GM18526 (cell line): Measurements from ENCODE around the gene ZSCAN9.

Experiments used
- POLR2A ChIP-seq: IDR thresholded peaks from 3 replicates; pipeline ENCODE4 v1.6.1; 2011; ENCODE audit not compliant: insufficient read length; ENCODE audit errors: extremely low read depth

Gene ZSCAN9

DNA sequence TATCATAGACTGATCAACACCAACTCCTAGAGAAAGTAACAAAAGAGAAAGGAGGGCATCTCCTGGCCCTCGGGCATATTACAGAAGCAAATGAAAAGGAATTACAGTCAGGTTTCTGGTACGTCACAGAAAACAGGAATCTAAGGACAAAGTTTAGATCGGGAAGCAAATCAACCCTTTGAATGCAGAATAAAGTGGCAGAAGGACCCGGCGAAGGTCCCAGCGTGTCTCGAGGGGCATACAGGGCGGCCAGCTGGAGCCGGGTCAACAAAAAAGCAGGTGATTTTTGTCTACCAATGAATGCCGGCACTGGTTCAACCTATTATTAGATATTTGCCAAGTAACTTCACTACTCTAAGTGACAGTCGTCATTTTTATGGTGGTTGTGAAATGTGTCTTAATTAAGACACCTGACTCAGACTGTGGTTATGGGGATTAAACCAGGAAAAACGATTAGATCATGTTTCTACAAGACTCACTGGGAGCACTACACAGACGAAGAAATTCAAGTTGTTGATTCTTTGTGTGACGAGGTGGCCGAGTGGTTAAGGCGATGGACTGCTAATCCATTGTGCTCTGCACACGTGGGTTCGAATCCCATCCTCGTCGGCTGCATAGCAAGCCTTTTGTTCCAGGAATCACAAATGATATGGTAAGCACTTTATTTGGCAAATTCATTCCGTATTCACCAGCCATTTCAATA is 12.4 kb upstream of the ZSCAN9 start:
- no peak for TF ChIP-seq POLR2A

DNA sequence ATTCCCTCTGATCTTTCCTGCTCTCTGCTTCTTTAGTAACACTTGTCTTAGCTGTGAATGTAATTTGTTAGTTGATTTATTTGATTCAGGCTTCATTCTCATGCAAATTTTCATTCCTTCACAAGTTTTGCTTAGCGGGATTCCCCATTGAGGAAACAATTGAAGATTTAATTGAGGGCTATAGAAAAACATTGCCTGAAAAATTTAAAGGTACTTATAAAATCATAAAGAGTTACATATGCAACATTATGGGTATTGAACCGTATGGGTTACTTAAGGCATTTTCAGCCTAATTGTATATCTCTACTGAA is 11.9 kb upstream of the ZSCAN9 start:
- TF ChIP-seq POLR2A = no peak

DNA sequence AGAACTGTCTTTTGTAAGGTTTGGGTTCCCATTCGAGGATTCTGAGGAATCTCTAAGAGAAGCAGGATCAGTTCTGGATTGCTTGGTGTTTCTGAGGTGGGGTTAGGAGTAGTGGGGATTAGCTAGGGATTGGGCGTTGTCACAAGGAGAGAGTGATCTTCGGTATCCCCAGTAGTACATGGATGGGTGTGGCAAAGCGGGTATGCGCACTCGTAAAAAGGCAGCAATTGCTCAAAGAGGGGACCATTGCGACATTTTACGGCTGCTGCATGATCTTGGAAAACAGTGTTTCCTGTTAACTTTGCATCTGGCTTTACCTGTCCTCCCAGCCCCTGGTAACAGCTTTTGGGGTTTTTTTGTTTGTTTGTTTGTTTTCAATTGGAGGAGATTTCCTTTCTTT is 9.7 kb upstream of the ZSCAN9 start:
- TF ChIP-seq POLR2A = no peak

DNA sequence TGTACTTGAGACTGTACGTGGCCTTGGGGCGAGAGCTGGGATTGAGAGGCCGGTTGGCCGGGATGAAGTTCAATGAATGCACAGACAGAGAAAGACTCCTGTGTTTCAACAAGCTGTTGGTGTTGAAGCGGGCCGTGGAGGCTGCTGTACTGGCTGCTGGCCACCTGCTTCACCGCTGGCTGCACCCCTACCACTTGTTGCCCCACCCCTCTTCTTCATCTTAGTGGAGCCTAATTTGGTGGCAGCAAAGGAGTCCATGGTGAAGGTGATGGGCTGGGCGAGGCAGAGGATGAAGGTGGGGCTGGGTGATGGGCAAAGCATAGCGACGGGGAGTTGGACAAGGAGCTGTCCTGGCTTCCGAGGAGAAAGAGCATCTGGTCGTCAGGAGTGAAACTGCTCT is 7.2 kb upstream of the ZSCAN9 start:
- no peak for TF ChIP-seq POLR2A

DNA sequence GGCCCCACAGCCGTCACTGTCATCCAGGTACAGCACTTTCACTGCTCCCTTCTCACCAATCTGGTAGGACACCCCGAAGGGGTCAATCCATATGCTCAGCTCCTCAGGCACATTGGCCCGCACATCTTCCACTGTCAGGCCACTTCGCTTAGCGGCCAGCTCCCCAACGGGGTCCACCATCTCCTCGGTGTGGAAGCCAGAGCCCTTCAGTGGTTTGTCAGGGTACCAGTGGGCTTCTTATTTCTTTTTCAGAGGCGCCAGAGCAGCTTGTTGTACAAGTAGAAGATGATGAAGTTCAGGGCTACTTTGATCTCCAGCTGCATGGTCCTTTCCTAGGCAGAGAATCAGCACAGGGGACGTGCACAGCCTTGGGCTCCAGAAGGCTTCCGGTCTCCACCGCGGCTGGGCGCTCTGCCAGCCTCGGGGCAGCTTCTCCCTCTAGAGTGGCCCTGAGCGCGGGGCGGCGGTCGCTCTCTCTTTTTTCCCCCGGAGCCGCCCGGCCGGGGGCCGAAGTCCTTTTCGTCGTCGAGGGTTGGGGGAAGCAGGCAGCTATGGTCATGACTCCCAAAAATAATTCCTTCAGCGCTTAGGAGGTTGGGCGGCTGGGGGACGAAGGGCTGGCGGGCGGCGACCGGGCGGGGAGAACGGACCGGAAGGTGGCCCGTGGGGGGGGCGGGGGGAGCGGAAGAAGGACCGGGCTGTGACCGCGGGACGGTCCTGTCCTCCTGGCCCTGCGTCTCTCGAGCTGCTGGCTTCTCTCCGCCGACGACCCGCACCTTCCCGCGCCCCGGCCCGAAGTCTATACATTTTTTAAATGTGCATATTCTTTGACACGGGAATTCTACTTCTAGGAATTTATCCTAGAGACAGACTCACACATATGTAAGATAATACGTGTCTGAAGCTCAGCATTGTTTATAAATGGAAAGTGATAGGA is 6.5 kb upstream of the ZSCAN9 start:
- TF ChIP-seq POLR2A = peak; percentile 47

DNA sequence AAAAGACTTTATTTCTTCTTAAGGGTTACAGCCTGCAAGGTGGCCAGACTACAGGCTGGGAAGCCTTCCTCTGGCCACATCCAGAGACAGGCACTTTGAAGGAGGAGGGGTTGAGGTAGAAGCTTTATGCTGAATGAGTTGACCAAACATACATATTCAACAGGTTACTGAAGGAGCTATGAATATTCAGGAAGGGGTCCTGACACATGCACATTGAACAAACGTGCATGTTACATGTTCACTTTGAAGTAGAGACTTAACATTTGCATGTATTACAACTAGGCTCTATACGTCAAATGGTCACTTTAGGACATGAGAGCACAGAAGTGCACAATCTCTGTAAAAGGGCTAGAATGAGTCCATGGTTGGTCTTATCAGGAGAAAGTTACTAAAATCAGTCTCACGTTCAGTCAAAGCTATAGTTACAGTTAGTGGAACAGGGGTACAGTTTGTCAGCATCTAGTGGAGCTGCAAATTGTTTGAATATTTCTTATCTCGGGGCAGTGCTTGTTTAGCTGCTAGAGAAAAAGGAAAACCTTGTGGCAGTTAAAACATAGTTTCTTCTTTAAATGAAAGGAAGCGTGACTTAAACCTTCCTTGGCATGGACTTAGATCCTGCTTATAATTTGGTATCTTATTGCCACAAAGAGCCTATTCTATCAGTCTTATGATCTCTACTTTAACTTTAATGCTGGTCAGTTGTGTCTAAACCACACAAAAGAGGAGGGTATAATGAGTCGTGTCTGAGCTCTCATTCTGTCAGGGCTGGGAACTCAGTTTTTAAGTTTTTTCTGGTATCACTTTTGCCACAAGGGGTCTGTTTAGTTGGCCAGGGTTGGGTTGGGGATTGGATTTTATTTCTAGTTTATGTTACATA is 4.6 kb upstream of the ZSCAN9 start:
- TF ChIP-seq POLR2A = no peak

DNA sequence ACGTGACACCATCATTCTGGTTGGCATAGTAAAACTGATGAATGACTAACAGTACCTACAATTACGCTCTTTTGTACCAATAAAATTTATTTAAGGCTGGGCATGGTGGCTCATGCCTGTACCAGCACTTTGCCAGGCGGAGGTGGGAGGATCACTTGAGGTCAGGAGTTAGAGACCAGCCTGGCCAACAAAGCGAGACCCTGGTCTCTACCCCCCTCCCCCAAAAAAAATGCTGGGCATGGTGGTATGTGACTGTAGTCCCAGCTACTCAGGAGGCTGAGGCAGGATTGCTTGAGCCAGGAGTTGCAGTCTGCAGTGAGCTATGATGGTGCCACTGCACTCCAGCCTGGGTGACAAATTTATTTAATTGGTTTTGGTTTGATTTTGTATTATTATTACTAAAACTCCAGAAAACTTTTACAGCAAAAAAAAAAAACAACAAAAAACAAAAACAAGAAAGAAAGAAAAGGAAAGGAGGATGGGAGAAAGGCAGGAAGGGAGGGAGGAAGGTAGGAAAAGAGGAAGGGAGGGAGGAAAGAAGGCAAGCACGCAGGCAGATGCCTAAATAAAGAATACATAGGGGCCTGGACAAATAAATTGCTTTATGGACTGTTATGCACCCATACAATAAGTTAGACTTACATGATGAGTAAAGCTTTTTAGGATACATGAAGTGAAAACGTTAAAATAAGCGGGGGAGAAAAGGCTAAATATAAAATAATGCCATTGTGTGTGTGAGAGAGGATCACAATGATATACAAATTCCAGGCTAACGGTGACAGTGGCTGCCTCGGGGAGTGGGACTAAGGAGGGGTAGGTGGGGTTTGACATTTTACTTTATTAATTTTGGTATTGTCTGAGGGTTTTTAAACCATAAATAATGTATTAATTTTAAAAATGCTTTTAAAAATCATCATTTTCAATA is 682 bp upstream of the ZSCAN9 start:
- TF ChIP-seq POLR2A = no peak

DNA sequence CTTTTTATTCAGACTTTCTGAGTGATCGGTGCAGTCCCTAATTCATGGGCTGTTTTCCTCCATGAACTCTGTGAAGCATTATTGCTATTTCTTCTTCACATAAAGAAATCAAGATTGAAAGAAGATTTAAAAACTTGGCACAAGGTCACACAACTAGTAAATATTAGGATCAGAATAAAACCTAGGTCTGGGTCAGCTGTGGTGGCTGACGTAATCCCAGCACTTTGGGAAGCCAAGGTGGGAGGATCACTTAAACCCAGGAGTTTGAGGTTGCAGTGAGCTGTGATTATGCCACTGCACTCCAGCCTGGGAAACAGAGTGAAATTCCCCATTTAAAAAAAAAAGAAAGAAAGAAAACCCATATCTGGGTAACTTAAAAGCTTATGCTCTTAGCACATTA is 1.4 kb downstream of the ZSCAN9 start:
- no peak for TF ChIP-seq POLR2A

DNA sequence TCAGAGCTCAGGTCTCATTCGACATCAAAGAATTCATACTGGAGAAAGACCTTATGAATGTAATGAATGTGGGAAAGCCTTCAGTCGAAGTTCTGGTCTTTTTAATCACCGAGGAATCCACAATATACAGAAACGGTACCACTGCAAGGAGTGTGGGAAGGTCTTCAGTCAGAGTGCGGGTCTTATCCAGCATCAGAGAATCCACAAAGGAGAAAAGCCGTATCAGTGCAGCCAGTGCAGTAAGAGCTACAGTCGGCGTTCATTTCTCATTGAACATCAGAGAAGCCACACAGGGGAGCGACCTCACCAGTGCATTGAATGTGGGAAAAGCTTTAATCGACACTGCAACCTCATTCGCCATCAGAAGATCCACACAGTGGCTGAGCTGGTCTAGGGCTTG is 7.7 kb downstream of the ZSCAN9 start:
- TF ChIP-seq POLR2A = no peak

DNA sequence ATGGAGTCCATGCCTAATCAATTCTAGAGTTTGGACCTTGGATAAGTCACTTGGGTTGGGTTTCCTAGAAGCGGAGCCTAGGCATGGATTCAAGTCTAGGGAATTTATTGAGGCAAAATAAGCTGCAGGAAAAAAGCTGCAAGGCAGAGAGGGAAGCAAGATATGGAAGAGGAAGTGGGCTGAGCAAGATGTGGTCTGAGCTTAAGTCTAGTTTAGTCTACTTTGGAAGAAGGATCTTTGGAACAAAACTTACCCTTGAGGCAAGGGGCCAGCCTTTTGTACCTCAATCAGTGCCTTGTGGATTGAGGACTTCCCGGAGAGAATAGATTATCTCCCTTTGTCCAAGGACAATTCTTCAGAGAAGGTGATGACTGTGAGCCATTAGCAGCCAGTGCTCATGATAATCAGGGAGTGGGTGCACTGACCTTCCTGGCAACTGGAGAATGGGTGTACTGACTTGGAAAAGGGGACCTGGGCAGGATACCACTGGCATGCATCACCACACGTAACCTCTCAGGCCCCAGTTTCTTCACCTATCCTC is 10.9 kb downstream of the ZSCAN9 start:
- no peak for TF ChIP-seq POLR2A

DNA sequence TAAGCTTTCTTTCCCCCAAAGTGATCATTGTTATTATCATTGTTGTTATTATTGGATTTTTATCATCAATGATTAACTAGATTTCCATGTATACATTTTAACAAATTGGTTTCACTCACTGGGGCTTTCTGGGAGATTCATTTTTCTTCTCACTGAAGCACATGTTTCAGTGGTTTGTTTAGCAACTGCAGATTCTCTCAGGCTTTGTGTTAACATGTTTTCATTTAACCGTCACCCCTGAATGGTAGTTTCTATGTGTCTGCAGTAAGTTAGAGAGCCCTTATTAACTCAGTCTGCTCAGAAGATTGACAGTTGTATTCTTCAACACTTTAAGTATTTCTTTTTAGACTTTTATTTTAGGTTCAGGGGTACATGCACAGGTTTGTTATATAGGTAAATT is 14.6 kb downstream of the ZSCAN9 start:
- no peak for TF ChIP-seq POLR2A

DNA sequence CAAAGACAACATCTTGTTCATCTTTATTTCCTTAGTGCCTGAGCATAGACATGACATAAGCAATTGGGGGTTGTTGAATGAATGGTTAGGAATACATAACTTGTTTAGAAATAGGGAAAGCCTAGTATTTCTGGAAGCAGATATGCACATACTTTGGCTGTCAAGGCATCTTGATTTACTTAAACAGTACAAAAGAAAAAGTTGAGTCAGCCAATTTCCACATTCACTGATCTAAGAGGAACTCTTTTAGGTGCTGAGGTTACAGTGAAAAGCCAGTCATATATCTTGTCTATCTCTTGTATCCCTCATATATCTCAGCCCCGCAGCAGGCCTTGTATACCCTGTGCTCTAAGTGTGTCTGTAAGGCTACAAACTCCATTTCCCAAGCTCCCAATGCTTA is 15.4 kb downstream of the ZSCAN9 start:
- no peak for TF ChIP-seq POLR2A

DNA sequence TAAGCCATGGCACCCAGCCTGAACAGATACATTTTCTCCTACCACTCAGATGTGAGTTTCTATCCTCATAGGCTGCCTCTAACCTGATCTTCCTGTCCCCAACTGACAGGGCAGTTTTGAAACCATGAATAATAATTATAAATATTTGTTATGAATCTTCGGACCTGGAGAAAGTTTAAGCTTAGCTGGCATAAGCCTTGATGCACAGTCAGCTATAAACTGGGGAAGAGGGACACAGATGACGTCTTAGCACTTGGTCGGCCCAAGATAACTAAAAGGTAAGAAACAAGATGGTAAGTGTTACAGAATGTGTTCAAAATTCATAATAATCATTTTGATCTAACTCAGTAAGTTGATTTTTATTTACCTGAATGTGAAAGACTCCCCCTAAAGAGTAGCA is 18.9 kb downstream of the ZSCAN9 start:
- TF ChIP-seq POLR2A = no peak

DNA sequence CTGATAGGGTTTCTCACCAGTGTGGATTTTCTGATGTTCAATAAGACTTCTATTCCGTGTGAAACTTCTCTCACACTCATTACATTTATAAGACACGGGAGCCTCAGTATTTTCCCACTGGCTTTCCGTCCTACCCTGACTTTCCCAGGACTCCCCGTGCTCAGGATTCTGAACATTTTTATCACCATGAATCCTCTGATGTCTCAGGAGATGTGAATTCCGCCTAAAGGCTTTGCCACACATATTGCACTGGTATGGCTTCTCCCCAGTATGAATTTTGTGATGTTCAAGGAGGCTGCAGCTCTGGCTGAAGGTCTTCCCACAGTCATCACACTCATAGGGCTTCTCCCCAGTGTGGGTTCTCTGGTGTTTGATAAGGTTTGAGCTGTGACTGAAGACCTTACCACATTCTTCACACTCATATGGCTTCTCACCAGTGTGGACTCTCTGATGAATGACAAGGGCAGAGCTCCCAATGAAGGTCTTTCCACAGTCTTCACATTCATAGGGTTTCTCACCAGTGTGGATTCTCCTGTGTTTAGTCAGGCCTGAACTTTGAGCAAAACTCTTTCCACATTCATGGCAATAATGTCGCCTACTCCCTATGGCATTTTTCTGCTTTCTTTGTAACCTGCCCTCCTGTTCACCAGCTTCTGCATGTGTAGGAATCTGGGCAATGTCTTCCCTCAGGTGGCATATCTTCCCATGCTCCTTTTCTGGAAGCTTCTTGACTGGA is 20.3 kb downstream of the ZSCAN9 start:
- TF ChIP-seq POLR2A = no peak
